GM23248 (cell line): ENCODE results near the gene DPY19L1.
"Not testable (repeated sequence)": the region's sequence is repeated elsewhere in the genome, so short reads cannot be mapped to it uniquely, and the experiment has no call there.

Source experiments
- EZH2 ChIP-seq: fragments of 200-600 bp; sonication (generic); IDR thresholded peaks from 2 replicates; pipeline ENCODE4 v1.6.1; 2018; ENCODE audit warnings: antibody characterized with exemption, mild to moderate bottlenecking; ENCODE audit not compliant: insufficient read depth, poor library complexity, severe bottlenecking
- EZH2phosphoT487 ChIP-seq: fragments of 200-600 bp; sonication (generic); IDR thresholded peaks from 2 replicates; pipeline ENCODE4 v1.6.1; 2018; ENCODE audit warnings: antibody characterized with exemption, moderate library complexity, mild to moderate bottlenecking, low read depth; ENCODE audit not compliant: insufficient read depth

- TF ChIP-seq EZH2phosphoT487, EZH2: not testable (repeated sequence)
Observed at GRCh38 chr7:35065382-35065781, 28.1 kb upstream of the DPY19L1 start.
